A549 (cell line): ENCODE results near the gene PNLIPRP3.

Source experiments
- CBX2 ChIP-seq: fragments of 200-600 bp; sonication (generic); IDR thresholded peaks from 2 replicates; pipeline ENCODE4 v1.6.1; 2016; ENCODE audit warnings: low read depth, mild to moderate bottlenecking, borderline replicate concordance
- EHMT2 ChIP-seq: fragments of 200-600 bp; sonication (generic); IDR thresholded peaks from 2 replicates; pipeline ENCODE4 v1.6.1; 2016; ENCODE audit warnings: antibody characterized with exemption, low read depth, mild to moderate bottlenecking, moderate library complexity
- JUN ChIP-seq, 2 experiments: fragments of >200 bp; sonication (Bioruptor Twin); formaldehyde crosslinking; IDR thresholded peaks; 2 replicates in 1 of 2; 3 replicates in 1 of 2; pipeline ENCODE4 v1.6.1; 2016 to 2017
- PHF8 ChIP-seq: fragments of 200-600 bp; sonication (generic); IDR thresholded peaks from 2 replicates; pipeline ENCODE4 v1.6.1; 2016; ENCODE audit warnings: low read depth, mild to moderate bottlenecking, antibody characterized with exemption, moderate library complexity, borderline replicate concordance
- POLR2A ChIP-seq: IDR thresholded peaks from 2 replicates; pipeline ENCODE4 v1.6.1; 2012; ENCODE audit warnings: mild to moderate bottlenecking, low read length
- POLR2AphosphoS2 ChIP-seq: conservative IDR thresholded peaks from 2 replicates; pipeline ENCODE4 v1.6.1; 2012; ENCODE audit warnings: low read length, improper control_type of control experiment, inconsistent platforms
- RNF2 ChIP-seq: fragments of 200-600 bp; sonication (generic); IDR thresholded peaks from 2 replicates; pipeline ENCODE4 v1.6.1; 2016; ENCODE audit warnings: low read depth, mild to moderate bottlenecking, antibody characterized with exemption, moderate library complexity, borderline replicate concordance
- TF ChIP-seq, protein P1 (sequence below): fragments of 200-600 bp; sonication (generic); IDR thresholded peaks from 2 replicates; pipeline ENCODE4 v1.6.1; 2016; ENCODE audit warnings: antibody characterized with exemption, mild to moderate bottlenecking, moderate library complexity
- TF ChIP-seq, protein P2 (sequence below): fragments of >200 bp; sonication (Bioruptor Twin); formaldehyde crosslinking; IDR thresholded peaks from 3 replicates; pipeline ENCODE4 v1.5.1; 2016

DNA sequence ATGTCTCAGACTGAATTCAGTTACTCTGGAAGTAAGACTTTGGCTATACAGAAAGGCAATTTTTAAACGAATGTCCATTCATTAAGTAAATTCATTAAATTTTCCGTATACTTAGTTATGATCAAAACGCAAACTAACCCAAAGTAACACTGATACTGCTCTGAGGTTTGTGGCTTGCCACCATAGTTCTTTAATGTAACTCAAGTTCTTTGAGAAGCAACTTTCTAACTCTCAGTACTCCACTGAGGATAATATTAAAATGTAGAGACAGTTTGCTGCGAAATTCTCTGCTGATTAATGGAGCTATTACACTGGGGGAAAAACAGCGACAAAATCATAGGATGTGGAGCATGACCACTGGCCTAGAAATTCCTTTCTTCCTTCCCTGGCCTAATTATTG lies 45.4 kb upstream of the PNLIPRP3 start:
- TF ChIP-seq, protein P1, sequence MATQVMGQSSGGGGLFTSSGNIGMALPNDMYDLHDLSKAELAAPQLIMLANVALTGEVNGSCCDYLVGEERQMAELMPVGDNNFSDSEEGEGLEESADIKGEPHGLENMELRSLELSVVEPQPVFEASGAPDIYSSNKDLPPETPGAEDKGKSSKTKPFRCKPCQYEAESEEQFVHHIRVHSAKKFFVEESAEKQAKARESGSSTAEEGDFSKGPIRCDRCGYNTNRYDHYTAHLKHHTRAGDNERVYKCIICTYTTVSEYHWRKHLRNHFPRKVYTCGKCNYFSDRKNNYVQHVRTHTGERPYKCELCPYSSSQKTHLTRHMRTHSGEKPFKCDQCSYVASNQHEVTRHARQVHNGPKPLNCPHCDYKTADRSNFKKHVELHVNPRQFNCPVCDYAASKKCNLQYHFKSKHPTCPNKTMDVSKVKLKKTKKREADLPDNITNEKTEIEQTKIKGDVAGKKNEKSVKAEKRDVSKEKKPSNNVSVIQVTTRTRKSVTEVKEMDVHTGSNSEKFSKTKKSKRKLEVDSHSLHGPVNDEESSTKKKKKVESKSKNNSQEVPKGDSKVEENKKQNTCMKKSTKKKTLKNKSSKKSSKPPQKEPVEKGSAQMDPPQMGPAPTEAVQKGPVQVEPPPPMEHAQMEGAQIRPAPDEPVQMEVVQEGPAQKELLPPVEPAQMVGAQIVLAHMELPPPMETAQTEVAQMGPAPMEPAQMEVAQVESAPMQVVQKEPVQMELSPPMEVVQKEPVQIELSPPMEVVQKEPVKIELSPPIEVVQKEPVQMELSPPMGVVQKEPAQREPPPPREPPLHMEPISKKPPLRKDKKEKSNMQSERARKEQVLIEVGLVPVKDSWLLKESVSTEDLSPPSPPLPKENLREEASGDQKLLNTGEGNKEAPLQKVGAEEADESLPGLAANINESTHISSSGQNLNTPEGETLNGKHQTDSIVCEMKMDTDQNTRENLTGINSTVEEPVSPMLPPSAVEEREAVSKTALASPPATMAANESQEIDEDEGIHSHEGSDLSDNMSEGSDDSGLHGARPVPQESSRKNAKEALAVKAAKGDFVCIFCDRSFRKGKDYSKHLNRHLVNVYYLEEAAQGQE: no peak
- TF ChIP-seq, protein P2, sequence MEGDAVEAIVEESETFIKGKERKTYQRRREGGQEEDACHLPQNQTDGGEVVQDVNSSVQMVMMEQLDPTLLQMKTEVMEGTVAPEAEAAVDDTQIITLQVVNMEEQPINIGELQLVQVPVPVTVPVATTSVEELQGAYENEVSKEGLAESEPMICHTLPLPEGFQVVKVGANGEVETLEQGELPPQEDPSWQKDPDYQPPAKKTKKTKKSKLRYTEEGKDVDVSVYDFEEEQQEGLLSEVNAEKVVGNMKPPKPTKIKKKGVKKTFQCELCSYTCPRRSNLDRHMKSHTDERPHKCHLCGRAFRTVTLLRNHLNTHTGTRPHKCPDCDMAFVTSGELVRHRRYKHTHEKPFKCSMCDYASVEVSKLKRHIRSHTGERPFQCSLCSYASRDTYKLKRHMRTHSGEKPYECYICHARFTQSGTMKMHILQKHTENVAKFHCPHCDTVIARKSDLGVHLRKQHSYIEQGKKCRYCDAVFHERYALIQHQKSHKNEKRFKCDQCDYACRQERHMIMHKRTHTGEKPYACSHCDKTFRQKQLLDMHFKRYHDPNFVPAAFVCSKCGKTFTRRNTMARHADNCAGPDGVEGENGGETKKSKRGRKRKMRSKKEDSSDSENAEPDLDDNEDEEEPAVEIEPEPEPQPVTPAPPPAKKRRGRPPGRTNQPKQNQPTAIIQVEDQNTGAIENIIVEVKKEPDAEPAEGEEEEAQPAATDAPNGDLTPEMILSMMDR: no peak
- TF ChIP-seq CBX2 (no peak), RNF2 (no peak), POLR2A (no peak), JUN (IDR thresholded peaks at IDR 0.05) (no peak), EHMT2 (no peak), PHF8 (no peak), POLR2AphosphoS2 (no peak)
